SK-N-SH (cell line): Measurements from ENCODE around the gene GPRC5A. TPM values are rescaled to one million over a fixed set of nuclear protein-coding genes. Genes with fewer than 3 reads are reported as not detected.

Experiments
- CTCF ChIA-PET: fragments of 300-600, 350-600 bp; formaldehyde crosslinking; extraction: SDS; loops from one replicate; lab custom pipeline; 2021; lab: Yijun Ruan, JAX
- POLR2A ChIA-PET: fragments of 350-600 bp; sonication (Branson Sonifier 250); formaldehyde crosslinking; extraction: SDS; loops from one replicate; lab custom pipeline; 2020; ENCODE audit warnings: antibody characterized with exemption, inconsistent platforms; lab: Yijun Ruan, JAX
- DNase-seq: peaks from one replicate; pipeline ENCODE4 v3.0.0; 2012
- H2AFZ ChIP-seq: fragments of 200-600 bp; sonication (generic); 2 replicates; pipeline ENCODE4 v1.8.1; 2016; ENCODE audit warnings: antibody characterized with exemption, mild to moderate bottlenecking, low read depth
- H3F3A ChIP-seq: fragments of 200-600 bp; sonication (generic); replicated peaks from 2 replicates; pipeline ENCODE3; 2016; ENCODE audit warnings: antibody characterized with exemption, mild to moderate bottlenecking; ENCODE audit not compliant: insufficient read depth
- H3K27ac ChIP-seq, 2 experiments: fragments of 200-500 bp in 1 of 2; fragments of 200-600 bp in 1 of 2; sonication (Bioruptor generic) in 1 of 2; sonication (generic), shearing (Covaris generic) in 1 of 2; 2 replicates each; pipeline versions ENCODE4 v1.5.1 to v1.6.1; 2014 to 2016; ENCODE audit warnings: low read depth in 2 of 2, inconsistent platforms in 1 of 2, low read length in 1 of 2, mild to moderate bottlenecking in 1 of 2, mixed read lengths in 1 of 2
- H3K27me3 ChIP-seq: fragments of 200-600 bp; sonication (generic), shearing (Covaris generic); 2 replicates; pipeline ENCODE4 v1.6.1; 2016; ENCODE audit warnings: mixed run types; ENCODE audit not compliant: insufficient read depth
- H3K36me3 ChIP-seq, 2 experiments: fragments of 200-500 bp in 1 of 2; fragments of 200-600 bp in 1 of 2; sonication (Bioruptor generic) in 1 of 2; sonication (generic) in 1 of 2; replicated peaks in 1 of 2; 2 replicates each; pipeline versions ENCODE3 to v1.5.1; 2014 to 2016; ENCODE audit warnings: low read length in 1 of 2, mild to moderate bottlenecking in 1 of 2; ENCODE audit not compliant: insufficient read depth in 2 of 2, control insufficient read depth in 1 of 2
- H3K4me1 ChIP-seq, 2 experiments: fragments of 200-500 bp in 1 of 2; fragments of 200-600 bp in 1 of 2; sonication (Bioruptor generic) in 1 of 2; sonication (generic), shearing (Covaris generic) in 1 of 2; 2 replicates each; pipeline versions ENCODE4 v1.5.1 to v1.6.1; 2014 to 2016; ENCODE audit warnings: low read depth in 1 of 2, low read length in 1 of 2, mixed run types in 1 of 2; ENCODE audit not compliant: insufficient read depth in 2 of 2, control insufficient read depth in 1 of 2
- H3K4me2 ChIP-seq: fragments of 200-600 bp; sonication (generic), shearing (Covaris generic); 2 replicates; pipeline ENCODE4 v1.6.1; 2017; ENCODE audit warnings: mixed run types
- H3K4me3 ChIP-seq, 2 experiments: fragments of 200-500 bp in 1 of 2; fragments of 200-600 bp in 1 of 2; sonication (Bioruptor generic) in 1 of 2; sonication (generic), shearing (Covaris generic) in 1 of 2; 2 replicates each; pipeline versions ENCODE4 v1.5.1 to v1.8.1; 2014 to 2016; ENCODE audit warnings: low read depth in 2 of 2, inconsistent platforms in 1 of 2, low read length in 1 of 2, mild to moderate bottlenecking in 1 of 2, mixed read lengths in 1 of 2, moderate library complexity in 1 of 2
- H3K79me2 ChIP-seq: fragments of 200-600 bp; sonication (generic); 2 replicates; pipeline ENCODE4 v1.8.1; 2017; ENCODE audit warnings: mild to moderate bottlenecking; ENCODE audit not compliant: insufficient read depth
- H3K9ac ChIP-seq: fragments of 200-600 bp; sonication (generic); 2 replicates; pipeline ENCODE4 v1.6.1; 2017; ENCODE audit warnings: mixed run types
- H3K9me2 ChIP-seq: fragments of 200-600 bp; sonication (generic); 2 replicates; pipeline ENCODE4 v1.6.1; 2017; ENCODE audit warnings: mixed run types
- H3K9me3 ChIP-seq: fragments of 200-600 bp; sonication (generic); 2 replicates; pipeline ENCODE4 v1.6.1; 2017; ENCODE audit warnings: mixed run types, mild to moderate bottlenecking, moderate library complexity
- H4K20me1 ChIP-seq: fragments of 200-600 bp; sonication (generic); 2 replicates; pipeline ENCODE4 v1.6.1; 2017; ENCODE audit warnings: mild to moderate bottlenecking, mixed run types; ENCODE audit not compliant: insufficient read depth
- CHD2 ChIP-seq: fragments of 150-350 bp; IDR thresholded peaks from 2 replicates; pipeline ENCODE4 v1.6.1; 2018; ENCODE audit warnings: low read length; ENCODE audit not compliant: partially characterized antibody
- ELF1 ChIP-seq: IDR thresholded peaks from 2 replicates; pipeline ENCODE4 v1.4.0; 2012
- EP300 ChIP-seq, 2 experiments: IDR thresholded peaks; 2 replicates each; pipeline versions ENCODE4 v1.4.0 to v1.6.1; 2012; ENCODE audit warnings: borderline replicate concordance in 1 of 2, low read depth in 1 of 2, low read length in 1 of 2
- EZH2phosphoT487 ChIP-seq: fragments of 200-600 bp; sonication (generic); IDR thresholded peaks from 2 replicates; pipeline ENCODE4 v1.6.1; 2017; ENCODE audit warnings: low read depth, mixed run types, mild to moderate bottlenecking, antibody characterized with exemption, moderate library complexity, borderline replicate concordance
- FOSL2 ChIP-seq: IDR thresholded peaks from 2 replicates; pipeline ENCODE4 v1.4.0; 2012; ENCODE audit warnings: low read depth, mild to moderate bottlenecking, moderate library complexity, borderline replicate concordance
- JUND ChIP-seq: IDR thresholded peaks from 2 replicates; pipeline ENCODE4 v1.4.0; 2012
- MXI1 ChIP-seq: IDR thresholded peaks from 2 replicates; pipeline ENCODE4 v1.6.1; 2012; ENCODE audit warnings: mild to moderate bottlenecking, low read depth, low read length, improper control_type of control experiment
- NFIC ChIP-seq: IDR thresholded peaks from 2 replicates; pipeline ENCODE4 v1.4.0; 2012; ENCODE audit warnings: borderline replicate concordance
- RFX5 ChIP-seq: IDR thresholded peaks from 2 replicates; pipeline ENCODE4 v1.6.1; 2012; ENCODE audit warnings: mild to moderate bottlenecking, improper control_type of control experiment, low read length
- RXRA ChIP-seq: IDR thresholded peaks from 2 replicates; pipeline ENCODE4 v1.4.0; 2012; ENCODE audit warnings: low read depth, mild to moderate bottlenecking, borderline replicate concordance
- SMC3 ChIP-seq: IDR thresholded peaks from 2 replicates; pipeline ENCODE4 v1.6.1; 2012; ENCODE audit warnings: low read depth, low read length, improper control_type of control experiment
- TCF12 ChIP-seq: IDR thresholded peaks from 2 replicates; pipeline ENCODE4 v1.4.0; 2012
- YY1 ChIP-seq: IDR thresholded peaks from 2 replicates; pipeline ENCODE4 v1.4.0; 2012; ENCODE audit warnings: low read depth, mild to moderate bottlenecking
- WGBS: methylation state at CpG from one replicate; pipeline ENCODE4 v1.1.6; 2017; ENCODE audit warnings: low lambda C conversion rate; 5-methylcytosine and 5-hydroxymethylcytosine counted together
- polyA plus RNA-seq, 3 experiments: library from polyadenylated mRNA; depleted of rRNA; stranded (reverse); fragments of >200 nt; gene quantifications; 2 replicates each; pipeline ENCODE4 v1.2.3, GENCODE V29; 2012
- TF ChIP-seq, protein P1 (sequence below): fragments of 200-600 bp; sonication (generic); IDR thresholded peaks from 2 replicates; pipeline ENCODE4 v1.6.1; 2017; ENCODE audit warnings: antibody characterized with exemption, mild to moderate bottlenecking, moderate library complexity
- TF ChIP-seq, protein P2 (sequence below): fragments of 150-350 bp; IDR thresholded peaks from 2 replicates; pipeline ENCODE4 v1.6.1; 2017; ENCODE audit warnings: antibody characterized with exemption, low read length, low read depth, borderline replicate concordance
- TF ChIP-seq, protein P3 (sequence below): IDR thresholded peaks from 2 replicates; pipeline ENCODE4 v1.4.0; 2012; ENCODE audit warnings: low read depth, borderline replicate concordance
- TF ChIP-seq, protein P4 (sequence below): fragments of 150-350 bp; IDR thresholded peaks from 2 replicates; pipeline ENCODE4 v1.6.1; 2016; ENCODE audit warnings: mild to moderate bottlenecking, low read depth, low read length
- TF ChIP-seq, protein P5 (sequence below): IDR thresholded peaks from 2 replicates; pipeline ENCODE4 v1.4.0; 2012; ENCODE audit warnings: low read depth
- TF ChIP-seq, protein P6 (sequence below): IDR thresholded peaks from 2 replicates; pipeline ENCODE4 v1.6.1; 2012; ENCODE audit warnings: mild to moderate bottlenecking, low read depth, low read length, moderate library complexity
- TF ChIP-seq, protein P7 (sequence below): IDR thresholded peaks from 2 replicates; pipeline ENCODE4; 2012

Gene GPRC5A
- polyA plus RNA-seq, 1 of the 3 experiments (the other 2 are of a cell fraction): 12.7 TPM

DNA sequence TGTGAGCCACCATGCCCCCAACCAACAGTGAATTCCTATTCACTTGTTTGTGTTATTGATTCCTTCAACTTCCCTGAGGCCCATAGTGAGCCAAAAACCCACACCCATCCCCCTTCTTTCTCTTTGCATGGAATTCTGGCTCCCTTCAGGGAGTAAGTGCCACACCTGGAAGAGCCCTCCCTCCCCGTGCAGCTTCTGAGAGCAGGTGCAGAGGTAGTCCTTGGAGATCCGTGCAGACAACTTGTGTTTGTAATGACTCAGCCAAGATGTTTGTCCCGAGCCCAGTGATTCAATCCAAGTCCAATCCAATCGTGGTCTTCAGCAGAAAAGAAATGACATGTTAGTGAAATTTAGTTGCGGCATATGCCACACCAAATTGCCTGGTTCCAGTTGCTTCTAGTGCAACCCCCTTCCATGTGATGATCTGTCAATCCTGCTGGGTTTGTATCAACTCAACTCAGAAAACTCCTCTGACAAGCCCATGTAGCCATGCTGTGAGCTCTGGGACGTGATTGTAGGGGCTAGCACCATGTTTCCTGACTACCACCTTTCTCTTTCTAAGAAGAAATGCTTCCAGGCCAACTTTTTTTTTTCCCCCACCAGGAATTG, 27.5 kb downstream of the GPRC5A start:
- no peaks in the 10 kb centered on the region for H3K36me3 ChIP-seq
- TF ChIP-seq, protein P1, sequence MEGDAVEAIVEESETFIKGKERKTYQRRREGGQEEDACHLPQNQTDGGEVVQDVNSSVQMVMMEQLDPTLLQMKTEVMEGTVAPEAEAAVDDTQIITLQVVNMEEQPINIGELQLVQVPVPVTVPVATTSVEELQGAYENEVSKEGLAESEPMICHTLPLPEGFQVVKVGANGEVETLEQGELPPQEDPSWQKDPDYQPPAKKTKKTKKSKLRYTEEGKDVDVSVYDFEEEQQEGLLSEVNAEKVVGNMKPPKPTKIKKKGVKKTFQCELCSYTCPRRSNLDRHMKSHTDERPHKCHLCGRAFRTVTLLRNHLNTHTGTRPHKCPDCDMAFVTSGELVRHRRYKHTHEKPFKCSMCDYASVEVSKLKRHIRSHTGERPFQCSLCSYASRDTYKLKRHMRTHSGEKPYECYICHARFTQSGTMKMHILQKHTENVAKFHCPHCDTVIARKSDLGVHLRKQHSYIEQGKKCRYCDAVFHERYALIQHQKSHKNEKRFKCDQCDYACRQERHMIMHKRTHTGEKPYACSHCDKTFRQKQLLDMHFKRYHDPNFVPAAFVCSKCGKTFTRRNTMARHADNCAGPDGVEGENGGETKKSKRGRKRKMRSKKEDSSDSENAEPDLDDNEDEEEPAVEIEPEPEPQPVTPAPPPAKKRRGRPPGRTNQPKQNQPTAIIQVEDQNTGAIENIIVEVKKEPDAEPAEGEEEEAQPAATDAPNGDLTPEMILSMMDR: no peak
- no peak for TF ChIP-seq FOSL2
- TF ChIP-seq, protein P2, sequence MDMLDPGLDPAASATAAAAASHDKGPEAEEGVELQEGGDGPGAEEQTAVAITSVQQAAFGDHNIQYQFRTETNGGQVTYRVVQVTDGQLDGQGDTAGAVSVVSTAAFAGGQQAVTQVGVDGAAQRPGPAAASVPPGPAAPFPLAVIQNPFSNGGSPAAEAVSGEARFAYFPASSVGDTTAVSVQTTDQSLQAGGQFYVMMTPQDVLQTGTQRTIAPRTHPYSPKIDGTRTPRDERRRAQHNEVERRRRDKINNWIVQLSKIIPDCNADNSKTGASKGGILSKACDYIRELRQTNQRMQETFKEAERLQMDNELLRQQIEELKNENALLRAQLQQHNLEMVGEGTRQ: no peak
- no peak for TF ChIP-seq YY1
- no peak for TF ChIP-seq SMC3
- no peak for TF ChIP-seq RFX5
- no peak for TF ChIP-seq EP300 (IDR thresholded peaks at IDR 0.05; ENCODE audit: borderline replicate concordance in 1 of 2, low read depth in 1 of 2, low read length in 1 of 2)
- TF ChIP-seq TCF12: no peak
- TF ChIP-seq, protein P3, sequence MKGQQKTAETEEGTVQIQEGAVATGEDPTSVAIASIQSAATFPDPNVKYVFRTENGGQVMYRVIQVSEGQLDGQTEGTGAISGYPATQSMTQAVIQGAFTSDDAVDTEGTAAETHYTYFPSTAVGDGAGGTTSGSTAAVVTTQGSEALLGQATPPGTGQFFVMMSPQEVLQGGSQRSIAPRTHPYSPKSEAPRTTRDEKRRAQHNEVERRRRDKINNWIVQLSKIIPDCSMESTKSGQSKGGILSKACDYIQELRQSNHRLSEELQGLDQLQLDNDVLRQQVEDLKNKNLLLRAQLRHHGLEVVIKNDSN: no peak
- no peak for TF ChIP-seq MXI1
- TF ChIP-seq RXRA: no peak
- TF ChIP-seq EZH2phosphoT487: no peak
- no peak for TF ChIP-seq NFIC
- no peak for TF ChIP-seq JUND
- no peak for TF ChIP-seq CHD2
- TF ChIP-seq, protein P4, sequence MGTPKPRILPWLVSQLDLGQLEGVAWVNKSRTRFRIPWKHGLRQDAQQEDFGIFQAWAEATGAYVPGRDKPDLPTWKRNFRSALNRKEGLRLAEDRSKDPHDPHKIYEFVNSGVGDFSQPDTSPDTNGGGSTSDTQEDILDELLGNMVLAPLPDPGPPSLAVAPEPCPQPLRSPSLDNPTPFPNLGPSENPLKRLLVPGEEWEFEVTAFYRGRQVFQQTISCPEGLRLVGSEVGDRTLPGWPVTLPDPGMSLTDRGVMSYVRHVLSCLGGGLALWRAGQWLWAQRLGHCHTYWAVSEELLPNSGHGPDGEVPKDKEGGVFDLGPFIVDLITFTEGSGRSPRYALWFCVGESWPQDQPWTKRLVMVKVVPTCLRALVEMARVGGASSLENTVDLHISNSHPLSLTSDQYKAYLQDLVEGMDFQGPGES: no peak
- TF ChIP-seq, protein P5, sequence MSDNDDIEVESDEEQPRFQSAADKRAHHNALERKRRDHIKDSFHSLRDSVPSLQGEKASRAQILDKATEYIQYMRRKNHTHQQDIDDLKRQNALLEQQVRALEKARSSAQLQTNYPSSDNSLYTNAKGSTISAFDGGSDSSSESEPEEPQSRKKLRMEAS: no peak
- TF ChIP-seq, protein P6, sequence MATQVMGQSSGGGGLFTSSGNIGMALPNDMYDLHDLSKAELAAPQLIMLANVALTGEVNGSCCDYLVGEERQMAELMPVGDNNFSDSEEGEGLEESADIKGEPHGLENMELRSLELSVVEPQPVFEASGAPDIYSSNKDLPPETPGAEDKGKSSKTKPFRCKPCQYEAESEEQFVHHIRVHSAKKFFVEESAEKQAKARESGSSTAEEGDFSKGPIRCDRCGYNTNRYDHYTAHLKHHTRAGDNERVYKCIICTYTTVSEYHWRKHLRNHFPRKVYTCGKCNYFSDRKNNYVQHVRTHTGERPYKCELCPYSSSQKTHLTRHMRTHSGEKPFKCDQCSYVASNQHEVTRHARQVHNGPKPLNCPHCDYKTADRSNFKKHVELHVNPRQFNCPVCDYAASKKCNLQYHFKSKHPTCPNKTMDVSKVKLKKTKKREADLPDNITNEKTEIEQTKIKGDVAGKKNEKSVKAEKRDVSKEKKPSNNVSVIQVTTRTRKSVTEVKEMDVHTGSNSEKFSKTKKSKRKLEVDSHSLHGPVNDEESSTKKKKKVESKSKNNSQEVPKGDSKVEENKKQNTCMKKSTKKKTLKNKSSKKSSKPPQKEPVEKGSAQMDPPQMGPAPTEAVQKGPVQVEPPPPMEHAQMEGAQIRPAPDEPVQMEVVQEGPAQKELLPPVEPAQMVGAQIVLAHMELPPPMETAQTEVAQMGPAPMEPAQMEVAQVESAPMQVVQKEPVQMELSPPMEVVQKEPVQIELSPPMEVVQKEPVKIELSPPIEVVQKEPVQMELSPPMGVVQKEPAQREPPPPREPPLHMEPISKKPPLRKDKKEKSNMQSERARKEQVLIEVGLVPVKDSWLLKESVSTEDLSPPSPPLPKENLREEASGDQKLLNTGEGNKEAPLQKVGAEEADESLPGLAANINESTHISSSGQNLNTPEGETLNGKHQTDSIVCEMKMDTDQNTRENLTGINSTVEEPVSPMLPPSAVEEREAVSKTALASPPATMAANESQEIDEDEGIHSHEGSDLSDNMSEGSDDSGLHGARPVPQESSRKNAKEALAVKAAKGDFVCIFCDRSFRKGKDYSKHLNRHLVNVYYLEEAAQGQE: no peak
- TF ChIP-seq, protein P7, sequence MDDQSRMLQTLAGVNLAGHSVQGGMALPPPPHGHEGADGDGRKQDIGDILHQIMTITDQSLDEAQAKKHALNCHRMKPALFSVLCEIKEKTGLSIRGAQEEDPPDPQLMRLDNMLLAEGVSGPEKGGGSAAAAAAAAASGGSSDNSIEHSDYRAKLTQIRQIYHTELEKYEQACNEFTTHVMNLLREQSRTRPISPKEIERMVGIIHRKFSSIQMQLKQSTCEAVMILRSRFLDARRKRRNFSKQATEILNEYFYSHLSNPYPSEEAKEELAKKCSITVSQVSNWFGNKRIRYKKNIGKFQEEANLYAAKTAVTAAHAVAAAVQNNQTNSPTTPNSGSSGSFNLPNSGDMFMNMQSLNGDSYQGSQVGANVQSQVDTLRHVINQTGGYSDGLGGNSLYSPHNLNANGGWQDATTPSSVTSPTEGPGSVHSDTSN: no peak
- TF ChIP-seq ELF1: no peak
- no peaks in the 10 kb centered on the region for H3K4me1 ChIP-seq
- H3K79me2 ChIP-seq: no peaks in the 10 kb centered on the region
- no peaks in the 10 kb centered on the region for H3K9me3 ChIP-seq
- H3K27ac ChIP-seq: no peak overlapping the region
- H3K4me3 ChIP-seq: no peak overlapping the region
- no peaks in the 10 kb centered on the region for H4K20me1 ChIP-seq
- no peak overlapping the region for H2AFZ ChIP-seq
- ChIA-PET POLR2A (no interaction called here), CTCF (interaction anchor here (0.6 to 4.8 kb wide), 5 partner anchors 24 to 1327 kb away, joined by 3 to 29 read pairs (median 4); no protein-coding TSS in a partner anchor)
- no peak overlapping the region for H3K9ac ChIP-seq
- no peak for DNase-seq
- no peak overlapping the region for H3K4me2 ChIP-seq
- H3F3A ChIP-seq: no peaks in the 10 kb centered on the region
- H3K9me2 ChIP-seq: no peaks in the 10 kb centered on the region
- H3K27me3 ChIP-seq: no peaks in the 10 kb centered on the region
- WGBS: 64% methylated on average over 6 of the region's 6 CpGs
